Measurements from ENCODE around the gene EXO1. TPM values are rescaled to one million over a fixed set of nuclear protein-coding genes. Genes with fewer than 3 reads are reported as not detected.

The EXO1 gene
- total and polyA plus RNA-seq, 2 donors (not counting 3 experiments of a cell fraction or from before 2014, with no cell fraction given): 4.1 to 23.5 TPM

DNA sequence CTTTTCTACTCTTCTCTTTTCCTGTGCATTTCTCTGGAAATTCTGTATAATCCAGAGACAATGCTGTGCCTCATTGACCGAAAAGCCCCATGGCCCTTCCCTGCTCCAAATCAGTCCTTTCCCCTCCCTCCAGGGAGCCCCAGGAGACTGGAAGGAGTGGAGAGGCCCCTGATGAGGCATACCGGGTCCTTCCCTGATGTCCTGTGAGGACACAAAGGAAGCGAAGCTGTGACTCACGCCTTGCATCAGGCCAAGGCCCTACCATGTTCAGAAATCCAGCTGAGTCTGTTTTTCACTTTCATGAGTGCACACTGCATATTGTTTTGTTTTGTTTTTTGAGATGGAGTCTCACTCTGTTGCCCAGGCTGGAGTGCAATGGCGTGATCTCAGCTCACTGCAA lies 70.9 kb downstream of the EXO1 start:
- ChIA-PET POLR2A (no interaction called here), CTCF (no interaction called here)
- intact Hi-C loops (cut with micrococcal nuclease) (no loop called here), dilution Hi-C loops (cut with MboI; ENCODE audit: extremely low pct_ligation_motif_present, low sequenced_read_pairs) (no loop called here)
- Histone ChIP-seq H3K27ac (ENCODE audit: insufficient read depth, low read depth, low read length) (no peak overlapping the region), H3K4me1 (ENCODE audit: control insufficient read depth, extremely low read depth, insufficient read depth, low read length) (no peaks in the 10 kb centered on the region), H3K9me1 (replicated peaks; ENCODE audit: control insufficient read depth, extremely low read depth, insufficient read depth, low read length) (no peaks in the 10 kb centered on the region), H4K20me1 (replicated peaks; ENCODE audit: control insufficient read depth, extremely low read depth, insufficient read depth, low read length) (no peaks in the 10 kb centered on the region), H3K36me3 (ENCODE audit: control insufficient read depth in 2 of 2, extremely low read depth in 1 of 2, insufficient read depth in 2 of 2, low read length in 2 of 2) (no peaks in the 10 kb centered on the region), H2AFZ (ENCODE audit: low read depth, low read length) (no peak overlapping the region), H3K79me2 (ENCODE audit: control insufficient read depth, insufficient read depth, low read length) (no peaks in the 10 kb centered on the region), H3K4me3 (replicated peaks in 1 of 3; ENCODE audit: insufficient read depth in 1 of 3, low read depth in 1 of 3, low read length in 3 of 3) (no peak overlapping the region), H3K9ac (replicated peaks; ENCODE audit: extremely low read depth, insufficient read depth, low read length) (no peak overlapping the region), H3K4me2 (ENCODE audit: insufficient read depth, low read length) (no peak overlapping the region), H3K9me3 (replicated peaks; ENCODE audit: control insufficient read depth, insufficient read depth, low read length) (no peaks in the 10 kb centered on the region), H3K27me3 (ENCODE audit: control insufficient read depth in 2 of 2, insufficient read depth in 2 of 2, low read length in 2 of 2) (no peaks in the 10 kb centered on the region)
- FAIRE-seq: no peak
- TF ChIP-seq FOS (IDR thresholded peaks at IDR 0.05; ENCODE audit: borderline replicate concordance, insufficient read depth, low read length): peak; percentile 18
- TF ChIP-seq MAX (IDR thresholded peaks at IDR 0.05; ENCODE audit: insufficient read depth, insufficient read length): no peak
- no TSS peak for BruUV-seq (replicated peaks)
- no peak for DNase-seq (ENCODE audit: low read depth, low spot score)

GRCh38 chr1:241924080-241924808 lies 76.2 kb downstream of the EXO1 start:
- DNase-seq (ENCODE audit: low read depth, low spot score) (no peak), FAIRE-seq (no peak)
- Histone ChIP-seq H2AFZ (ENCODE audit: low read depth, low read length) (no peak overlapping the region), H3K4me3 (replicated peaks in 1 of 3; ENCODE audit: insufficient read depth in 1 of 3, low read depth in 1 of 3, low read length in 3 of 3) (no peak overlapping the region), H4K20me1 (replicated peaks; ENCODE audit: control insufficient read depth, extremely low read depth, insufficient read depth, low read length) (no peaks in the 10 kb centered on the region), H3K4me1 (ENCODE audit: control insufficient read depth, extremely low read depth, insufficient read depth, low read length) (peaks cover 5% of the 10 kb centered on the region), H3K9ac (replicated peaks; ENCODE audit: extremely low read depth, insufficient read depth, low read length) (no peak overlapping the region), H3K9me1 (replicated peaks; ENCODE audit: control insufficient read depth, extremely low read depth, insufficient read depth, low read length) (no peaks in the 10 kb centered on the region), H3K27ac (ENCODE audit: insufficient read depth, low read depth, low read length) (no peak overlapping the region), H3K9me3 (replicated peaks; ENCODE audit: control insufficient read depth, insufficient read depth, low read length) (no peaks in the 10 kb centered on the region), H3K79me2 (ENCODE audit: control insufficient read depth, insufficient read depth, low read length) (no peaks in the 10 kb centered on the region), H3K4me2 (ENCODE audit: insufficient read depth, low read length) (no peak overlapping the region), H3K36me3 (ENCODE audit: control insufficient read depth in 2 of 2, extremely low read depth in 1 of 2, insufficient read depth in 2 of 2, low read length in 2 of 2) (no peaks in the 10 kb centered on the region), H3K27me3 (ENCODE audit: control insufficient read depth in 2 of 2, insufficient read depth in 2 of 2, low read length in 2 of 2) (no peaks in the 10 kb centered on the region)
- POLR2A ChIA-PET: no interaction called here
- no TSS peak for BruUV-seq (replicated peaks)
- dilution Hi-C loops (cut with MboI; ENCODE audit: extremely low pct_ligation_motif_present, low sequenced_read_pairs) (no loop called here), intact Hi-C loops (cut with micrococcal nuclease) (no loop called here)
- CTCF ChIA-PET: no interaction called here
- no peak for TF ChIP-seq JUN (IDR thresholded peaks at IDR 0.05; ENCODE audit: borderline replicate concordance, insufficient read depth, insufficient read length, low read depth)
- TF ChIP-seq GATA2 (IDR thresholded peaks at IDR 0.05; ENCODE audit: insufficient read depth, insufficient read length, low read depth, low read length): no peak
- TF ChIP-seq MAX (IDR thresholded peaks at IDR 0.05; ENCODE audit: insufficient read depth, insufficient read length): no peak
